OCI-LY3 (cell line): ENCODE data around the gene GPHN.

Source experiments
- H2AFZ ChIP-seq: fragments of 200-600, 300-600 bp; shearing (Covaris generic); 2 replicates; pipeline ENCODE4 v1.6.0; 2014; ENCODE audit warnings: antibody characterized with exemption, low read depth, low read length
- H3K27ac ChIP-seq: fragments of 200-600, 300-600 bp; sonication (generic); 2 replicates; pipeline ENCODE4 v1.5.1; 2014; ENCODE audit warnings: mild to moderate bottlenecking, low read length, moderate library complexity, mixed read lengths
- H3K27me3 ChIP-seq: fragments of 200-600, 300-600 bp; sonication (generic); 2 replicates; pipeline ENCODE4 v1.6.1; 2014; ENCODE audit warnings: low read depth, low read length, mixed read lengths
- H3K36me3 ChIP-seq: fragments of 200-600, 300-600 bp; sonication (generic); replicated peaks from 2 replicates; pipeline ENCODE3; 2014; ENCODE audit warnings: low read depth, low read length, mixed read lengths
- H3K4me1 ChIP-seq: fragments of 300-600, 200-600 bp; sonication (generic); 2 replicates; pipeline ENCODE4 v1.6.1; 2014; ENCODE audit warnings: low read length, mixed read lengths
- H3K4me2 ChIP-seq: fragments of 200-600, 300-600 bp; sonication (generic); 2 replicates; pipeline ENCODE4 v1.6.1; 2014; ENCODE audit warnings: low read length, mixed read lengths
- H3K4me3 ChIP-seq: fragments of 300-600, 200-600 bp; sonication (generic); 2 replicates; pipeline ENCODE4 v1.5.1; 2014; ENCODE audit warnings: antibody characterized with exemption, mild to moderate bottlenecking, low read length, moderate library complexity
- H3K79me2 ChIP-seq: fragments of 300-600, 200-600 bp; shearing (Covaris generic); 2 replicates; pipeline ENCODE4 v1.6.1; 2014; ENCODE audit warnings: mild to moderate bottlenecking, low read length, mixed read lengths
- H3K9ac ChIP-seq: fragments of 300-600, 200-600 bp; shearing (Covaris generic); 2 replicates; pipeline ENCODE4 v1.6.0; 2014; ENCODE audit warnings: mild to moderate bottlenecking, low read length, moderate library complexity
- H3K9me3 ChIP-seq: fragments of 200-600, 300-600 bp; shearing (Covaris generic); 2 replicates; pipeline ENCODE4 v1.6.1; 2014; ENCODE audit warnings: low read length, mixed read lengths; ENCODE audit not compliant: insufficient read depth
- H4K20me1 ChIP-seq: fragments of 200-600, 300-600 bp; sonication (generic); 2 replicates; pipeline ENCODE4 v1.6.1; 2016; ENCODE audit warnings: low read length, mixed read lengths; ENCODE audit not compliant: insufficient read depth
- CTCF ChIP-seq: fragments of 200-600, 300-600 bp; sonication (generic); IDR thresholded peaks from 2 replicates; pipeline ENCODE4 v1.5.1; 2014; ENCODE audit warnings: antibody characterized with exemption, low read length, low read depth
- EZH2phosphoT487 ChIP-seq: fragments of 200-600 bp; shearing (Covaris generic); IDR thresholded peaks from 2 replicates; pipeline ENCODE4 v1.6.1; 2018; ENCODE audit warnings: antibody characterized with exemption, mixed run types, low read depth

Gene GPHN

DNA sequence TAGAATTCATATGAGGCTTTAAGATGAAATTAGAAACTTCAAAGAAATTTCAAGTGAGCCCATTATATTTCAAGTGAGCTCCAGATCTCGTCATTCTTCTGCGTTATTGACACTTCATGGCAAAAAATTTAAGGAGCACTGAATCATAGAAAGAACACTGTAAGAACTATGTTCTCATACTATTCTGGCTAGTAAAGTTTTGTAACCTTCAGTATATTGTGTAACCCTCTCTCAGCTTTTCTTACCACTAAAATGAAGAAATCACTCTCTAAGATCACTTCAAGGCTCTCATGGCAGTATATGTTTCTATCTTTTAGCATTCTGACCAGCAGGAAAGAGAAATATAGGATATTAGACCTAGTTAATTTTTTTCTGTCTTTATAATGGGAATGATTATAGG lies 6.3 kb downstream of the GPHN start:
- no peak overlapping the region for H3K4me2 ChIP-seq

DNA sequence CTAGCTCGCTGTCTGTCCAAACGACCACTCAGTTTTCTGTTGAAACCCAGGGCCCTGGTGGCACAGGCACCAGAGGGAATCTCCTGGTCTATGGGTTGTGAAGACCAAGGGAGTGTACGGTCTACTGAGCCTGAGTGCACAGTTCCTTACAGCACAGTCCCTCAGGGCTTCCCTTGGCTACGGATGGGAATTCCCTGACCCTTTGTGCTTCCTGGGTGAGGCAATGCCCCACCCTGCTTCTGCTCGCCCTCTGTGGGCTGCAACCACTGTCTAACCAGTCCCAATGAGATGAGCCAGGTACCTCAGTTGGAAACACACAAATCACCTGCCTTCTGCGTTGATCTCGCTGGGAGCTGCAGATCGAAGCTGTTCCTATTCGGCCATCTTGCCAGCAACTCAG lies 22.6 kb downstream of the GPHN start:
- H3K4me1 ChIP-seq = peaks cover 2% of the 10 kb centered on the region; the same call in 1 of the 2 replicates
- H3K9ac ChIP-seq = no peak overlapping the region
- 0 out of 2 replicates have a peak, but pooled peaks cover 5% of the 10 kb centered on the region for H4K20me1 ChIP-seq
- H2AFZ ChIP-seq = no peak overlapping the region
- H3K27ac ChIP-seq = no peak overlapping the region
- H3K36me3 ChIP-seq = no peaks in the 10 kb centered on the region
- no peak overlapping the region for H3K4me3 ChIP-seq
- no peaks in the 10 kb centered on the region for H3K9me3 ChIP-seq
- TF ChIP-seq EZH2phosphoT487 (no peak), CTCF (no peak)
- no peaks in the 10 kb centered on the region for H3K27me3 ChIP-seq
- H3K79me2 ChIP-seq = peaks cover 96% of the 10 kb centered on the region
- H3K4me2 ChIP-seq = no peak overlapping the region

More for the DNA sequence above, 6.3 kb downstream of the GPHN start:
- Histone ChIP-seq H3K27ac (no peak overlapping the region), H3K36me3 (no peaks in the 10 kb centered on the region), H3K79me2 (peaks cover 90% of the 10 kb centered on the region), H2AFZ (no peak overlapping the region), H3K4me3 (no peak overlapping the region), H4K20me1 (peaks cover 48% of the 10 kb centered on the region), H3K9ac (no peak overlapping the region), H3K27me3 (no peaks in the 10 kb centered on the region), H3K4me1 (peaks cover 19% of the 10 kb centered on the region), H3K9me3 (no peaks in the 10 kb centered on the region)
- no peak for TF ChIP-seq CTCF
- TF ChIP-seq EZH2phosphoT487 = no peak

DNA sequence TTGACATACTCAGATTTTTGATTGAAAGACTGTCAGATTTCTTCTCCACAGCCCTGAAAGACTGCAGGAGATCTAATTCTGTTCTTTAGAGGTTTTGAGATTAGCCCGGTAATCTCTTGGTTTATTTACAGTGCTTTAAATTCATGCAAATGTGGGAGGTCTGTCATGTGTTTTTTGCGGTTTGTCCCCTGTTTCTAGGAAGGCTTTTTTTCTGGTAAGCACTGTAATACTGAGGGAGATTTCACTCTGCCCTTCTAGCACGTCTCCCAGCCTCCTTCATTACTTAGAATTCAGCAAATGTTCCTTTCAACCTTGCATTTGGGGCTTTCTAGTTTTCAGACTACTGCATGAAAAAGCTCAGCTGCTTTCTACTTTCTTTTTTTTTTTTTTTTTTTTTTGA lies 31.1 kb downstream of the GPHN start:
- H3K9me3 ChIP-seq = no peaks in the 10 kb centered on the region
- H3K9ac ChIP-seq = no peak overlapping the region
- H3K36me3 ChIP-seq = no peaks in the 10 kb centered on the region
- H4K20me1 ChIP-seq = peaks cover 16% of the 10 kb centered on the region; the same call in 1 of the 2 replicates
- no peak overlapping the region for H3K27ac ChIP-seq
- no peak overlapping the region for H3K4me3 ChIP-seq
- no peak overlapping the region for H3K4me2 ChIP-seq
- TF ChIP-seq CTCF (no peak), EZH2phosphoT487 (no peak)
- no peak overlapping the region for H2AFZ ChIP-seq
- H3K27me3 ChIP-seq = no peaks in the 10 kb centered on the region
- 0 out of 2 replicates have a peak, but pooled peaks cover 3% of the 10 kb centered on the region for H3K4me1 ChIP-seq
- peaks cover 93% of the 10 kb centered on the region for H3K79me2 ChIP-seq

DNA sequence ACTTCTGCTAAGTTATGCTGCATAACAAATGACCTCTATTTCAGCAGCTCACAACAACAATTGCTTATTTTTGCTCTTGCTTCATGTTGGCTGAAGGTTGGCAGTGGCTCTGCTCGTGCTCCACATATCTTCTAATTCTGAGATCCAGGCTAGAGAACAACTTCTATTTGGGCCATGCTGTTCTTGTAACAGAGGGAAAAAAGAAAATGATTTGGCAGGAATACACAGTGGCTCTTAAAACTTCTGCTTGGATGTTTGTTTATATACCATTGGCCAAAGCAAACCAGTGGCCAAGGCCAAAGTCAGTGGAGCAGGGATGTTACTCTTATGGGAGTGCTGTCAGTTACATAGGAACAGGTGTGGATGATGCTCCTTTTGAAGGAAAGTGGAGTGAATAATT lies 32.1 kb downstream of the GPHN start:
- H3K36me3 ChIP-seq = no peaks in the 10 kb centered on the region
- 0 out of 2 replicates have a peak, but pooled peaks cover 3% of the 10 kb centered on the region for H3K4me1 ChIP-seq
- H3K27ac ChIP-seq = no peak overlapping the region
- TF ChIP-seq EZH2phosphoT487 = no peak
- no peak for TF ChIP-seq CTCF
- H3K27me3 ChIP-seq = no peaks in the 10 kb centered on the region
- H3K4me2 ChIP-seq = no peak overlapping the region
- peaks cover 16% of the 10 kb centered on the region; the same call in 1 of the 2 replicates for H4K20me1 ChIP-seq
- no peaks in the 10 kb centered on the region for H3K9me3 ChIP-seq
- H3K4me3 ChIP-seq = no peak overlapping the region
- peaks cover 83% of the 10 kb centered on the region for H3K79me2 ChIP-seq
- H2AFZ ChIP-seq = no peak overlapping the region
- H3K9ac ChIP-seq = no peak overlapping the region
